HPDE6-E6E7 (cell line): ENCODE measurements around the gene BMAL1.
"Not testable (repeated sequence)": the region's sequence is repeated elsewhere in the genome, so short reads cannot be mapped to it uniquely, and the experiment has no call there.

ENCODE experiments used
- DNase-seq: peaks from one replicate; pipeline ENCODE4 v3.0.0; 2011; ENCODE audit warnings: missing footprints; ENCODE audit errors: extremely low spot score

BMAL1 gene

GRCh38 chr11:13378316-13378715 is 100.7 kb downstream of the BMAL1 start:
- DNase-seq, result no peak

DNA sequence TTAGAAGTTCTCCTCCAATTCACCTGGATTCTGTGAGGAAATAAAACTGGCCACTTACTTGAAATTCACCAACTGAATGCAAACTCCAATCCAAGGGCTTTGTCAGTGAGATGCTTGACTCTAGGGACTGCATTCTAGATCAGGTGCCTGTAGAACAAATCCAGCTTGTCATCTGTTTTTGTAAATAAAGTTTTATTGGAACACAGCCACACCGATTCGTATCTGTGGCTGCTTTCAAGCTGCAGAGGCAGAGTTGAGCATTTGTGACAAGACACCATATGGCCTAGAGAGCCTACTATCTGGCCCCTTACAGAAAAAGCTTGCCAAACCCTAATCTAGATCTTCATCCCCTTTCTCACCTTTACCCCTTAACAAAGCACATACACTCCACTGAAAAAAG is 103.1 kb downstream of the BMAL1 start:
- no peak for DNase-seq

GRCh38 chr11:13382751-13383150 is 105.2 kb downstream of the BMAL1 start:
- no peak for DNase-seq

GRCh38 chr11:13384908-13385640 is 107.5 kb downstream of the BMAL1 start:
- DNase-seq, result peak; percentile 8

GRCh38 chr11:13386567-13386966 is 109.0 kb downstream of the BMAL1 start:
- no peak for DNase-seq

DNA sequence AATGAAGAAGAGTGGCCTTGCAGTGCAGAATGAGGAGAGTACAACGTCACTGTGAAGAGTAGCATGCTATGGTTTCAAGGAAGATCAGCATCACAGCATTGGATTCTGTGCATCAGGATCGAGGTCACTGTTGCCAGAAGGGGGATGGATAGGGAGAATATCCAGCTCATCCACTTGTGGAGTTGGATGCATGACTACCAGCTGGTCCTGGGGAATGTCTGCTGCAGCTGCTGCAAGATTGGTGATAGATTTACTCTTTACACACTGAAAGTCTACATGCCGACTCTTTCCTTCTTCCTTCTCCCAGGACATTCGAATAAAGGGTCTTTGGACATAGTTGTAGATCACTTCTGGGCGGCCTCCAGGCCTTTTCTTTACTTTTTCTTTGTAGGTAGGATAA is 111.2 kb downstream of the BMAL1 start:
- DNase-seq, result no peak

- DNase-seq, result no peak
These were observed 113.6 kb downstream of the BMAL1 start for GRCh38 chr11:13391217-13391616.

DNA sequence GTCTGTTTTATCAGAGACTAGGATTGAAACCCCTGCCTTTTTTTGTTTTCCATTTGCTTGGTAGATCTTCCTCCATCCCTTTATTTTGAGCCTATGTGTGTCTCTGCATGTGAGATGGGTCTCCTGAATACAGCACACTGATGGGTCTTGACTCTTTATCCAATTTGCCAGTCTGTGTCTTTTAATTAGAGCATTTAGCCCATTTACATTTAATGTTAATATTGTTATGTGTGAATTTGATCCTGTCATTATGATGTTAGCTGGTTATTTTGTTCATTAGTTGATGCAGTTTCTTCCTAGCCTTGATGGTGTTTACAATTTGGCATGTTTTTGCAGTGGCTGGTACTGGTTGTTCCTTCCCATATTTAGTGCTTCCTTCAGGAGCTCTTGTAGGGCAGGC is 120.7 kb downstream of the BMAL1 start:
- DNase-seq, result not testable (repeated sequence)

GRCh38 chr11:13405220-13405619 is 127.6 kb downstream of the BMAL1 start:
- no peak for DNase-seq

DNA sequence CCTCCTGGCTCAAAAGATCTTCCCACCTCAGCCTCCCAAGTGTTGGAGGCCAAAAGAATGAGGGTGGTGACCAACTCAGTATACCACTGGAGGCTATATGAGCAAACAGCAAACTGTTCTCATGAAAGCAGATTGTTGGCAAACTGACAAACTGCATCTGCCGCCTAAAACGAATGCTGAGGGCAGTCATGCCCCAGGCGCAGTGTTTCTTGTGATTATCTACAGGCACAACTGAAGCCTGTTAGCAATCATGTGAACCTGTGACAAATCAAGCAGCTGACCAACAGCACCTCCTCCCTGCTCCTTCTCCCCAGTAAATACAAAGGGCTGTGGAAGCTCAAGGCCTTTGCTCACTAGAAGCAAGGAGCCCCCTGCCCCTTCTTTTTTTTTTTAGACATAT is 137.6 kb downstream of the BMAL1 start:
- no peak for DNase-seq

GRCh38 chr11:13421561-13421960 is 144.0 kb downstream of the BMAL1 start:
- no peak for DNase-seq

DNA sequence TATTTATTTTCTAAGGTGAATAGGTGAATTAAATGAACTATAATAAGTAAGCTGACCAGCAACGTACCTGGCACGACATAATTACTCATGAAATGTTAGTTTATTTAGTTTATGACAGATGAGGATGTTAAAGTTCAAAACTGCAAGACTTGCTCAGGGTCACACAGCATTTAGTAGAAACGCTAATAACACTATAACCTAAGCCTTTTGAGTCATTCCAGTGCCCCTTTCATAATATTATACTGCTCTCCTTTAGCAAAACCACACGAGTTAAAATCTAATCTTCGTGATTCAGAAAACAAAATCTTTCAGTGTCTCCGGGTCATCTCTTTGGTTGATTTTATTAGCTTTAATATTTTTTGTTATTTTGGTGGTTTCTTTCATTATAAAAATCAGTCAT is 145.8 kb downstream of the BMAL1 start:
- DNase-seq, result no peak

GRCh38 chr11:13427440-13427839 is 149.8 kb downstream of the BMAL1 start:
- no peak for DNase-seq

GRCh38 chr11:13429288-13429687 is 151.7 kb downstream of the BMAL1 start:
- DNase-seq, result no peak

DNA sequence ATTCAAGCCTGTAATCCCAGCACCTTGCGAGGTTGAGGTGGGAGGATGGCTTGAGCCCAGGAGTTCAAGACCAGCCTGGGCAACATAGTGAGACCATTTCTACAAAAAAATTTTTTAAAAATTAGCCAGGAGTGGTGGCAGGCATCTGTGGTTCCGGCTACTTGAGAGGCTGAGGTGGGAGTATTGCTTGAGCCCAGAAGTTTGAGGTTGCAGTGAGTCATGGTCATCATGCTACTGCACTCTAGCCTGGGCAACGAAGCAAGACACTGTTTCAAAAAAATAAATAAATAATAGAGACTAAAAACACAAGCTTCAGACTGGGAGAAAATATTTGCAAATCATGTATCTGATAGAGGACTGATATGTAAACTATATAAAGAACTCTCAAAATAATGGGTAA is 152.2 kb downstream of the BMAL1 start:
- no peak for DNase-seq

- no peak for DNase-seq
These were observed 155.8 kb downstream of the BMAL1 start for GRCh38 chr11:13433437-13433836.

DNA sequence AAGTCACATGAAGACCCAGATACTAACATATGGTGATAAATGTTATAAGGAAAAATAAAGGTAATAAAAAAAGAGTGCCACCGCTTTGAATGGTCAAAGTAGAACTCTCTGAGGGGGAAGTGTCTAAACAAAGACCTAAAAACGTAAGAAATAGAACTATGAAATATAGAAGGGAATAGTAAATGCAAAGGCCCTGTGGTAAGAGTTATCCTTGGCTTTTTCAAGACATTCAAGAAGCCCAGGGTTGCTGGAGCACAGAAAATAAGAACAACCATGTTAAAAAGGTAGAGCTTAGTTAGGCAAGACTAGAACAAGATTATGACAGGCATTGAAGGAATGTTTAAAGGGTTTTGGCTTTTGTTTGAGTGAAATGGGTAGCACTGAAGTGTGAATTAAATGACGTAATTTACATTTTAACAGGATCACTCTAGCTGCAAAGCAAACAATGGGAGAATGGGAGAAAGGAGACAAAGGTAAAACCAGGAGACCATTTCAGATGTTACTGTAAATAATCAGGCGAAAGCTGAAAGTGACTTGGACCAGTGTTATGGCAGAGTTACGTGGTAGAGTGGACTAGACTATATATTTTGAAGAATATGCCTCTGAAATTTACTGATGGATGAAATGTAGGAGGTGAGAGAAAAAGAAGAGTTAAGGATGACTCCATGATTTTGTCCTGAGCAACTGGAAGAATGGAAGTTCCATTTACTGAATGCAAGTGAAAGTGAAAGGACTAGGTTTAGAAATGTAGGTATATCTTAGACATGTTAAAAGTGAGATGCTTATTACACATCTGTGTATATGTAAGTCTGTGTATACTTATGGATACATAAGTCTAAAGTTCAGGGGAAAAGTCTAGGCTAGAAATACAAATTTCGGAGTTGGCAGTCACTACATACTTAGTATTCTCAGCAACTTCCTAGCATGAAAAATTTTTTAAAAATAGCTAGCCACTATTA is 156.9 kb downstream of the BMAL1 start:
- no peak for DNase-seq

GRCh38 chr11:13436836-13437235 is 159.2 kb downstream of the BMAL1 start:
- not testable (repeated sequence) for DNase-seq
